HG03354 (cell line): ENCODE measurements around the gene SFTPA1.
"Not testable (repeated sequence)": the region's sequence is repeated elsewhere in the genome, so short reads cannot be mapped to it uniquely, and the experiment has no call there.

ENCODE experiments used
- ATAC-seq: cut with Tn5 transposase; IDR thresholded peaks from one replicate; pipeline ENCODE4 v1.9.1; 2021; ENCODE audit warnings: mild to moderate bottlenecking; ENCODE audit not compliant: unreplicated experiment, poor library complexity, severe bottlenecking

The SFTPA1 gene

DNA sequence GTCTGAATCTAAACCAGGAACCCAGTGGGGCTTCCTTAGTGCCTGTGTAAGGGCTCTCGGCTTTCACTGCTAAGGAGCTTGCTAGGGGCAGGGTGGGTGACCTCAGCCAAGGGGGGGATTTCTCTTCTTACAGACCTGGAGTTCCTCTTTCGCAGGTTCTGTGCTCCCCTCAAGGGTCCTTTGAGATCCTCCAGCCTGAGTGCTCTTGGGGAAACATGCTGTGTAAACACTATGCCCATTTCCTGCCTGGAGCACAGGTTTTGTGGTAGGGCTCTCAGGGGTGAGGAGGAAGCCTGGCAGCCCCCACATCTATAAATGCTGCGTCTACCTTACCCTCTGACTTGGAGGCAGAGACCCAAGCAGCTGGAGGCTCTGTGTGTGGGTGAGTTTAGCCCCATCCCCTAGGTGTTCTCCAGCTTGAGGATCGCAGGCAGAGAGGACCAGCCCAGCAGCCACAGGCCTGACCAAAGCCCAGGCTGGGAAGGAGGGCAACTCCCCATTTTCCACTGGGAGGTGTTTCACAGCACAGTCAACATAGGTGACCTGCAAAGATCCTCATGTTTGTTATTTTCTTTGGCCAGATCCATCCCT, at the start of gene SFTPA1:
SFTPA1 (plus strand) TSS at position 339 of the 591 bp plus-strand sequence. CDS start 887 bp downstream, outside the sequence.
- no peak for ATAC-seq

DNA sequence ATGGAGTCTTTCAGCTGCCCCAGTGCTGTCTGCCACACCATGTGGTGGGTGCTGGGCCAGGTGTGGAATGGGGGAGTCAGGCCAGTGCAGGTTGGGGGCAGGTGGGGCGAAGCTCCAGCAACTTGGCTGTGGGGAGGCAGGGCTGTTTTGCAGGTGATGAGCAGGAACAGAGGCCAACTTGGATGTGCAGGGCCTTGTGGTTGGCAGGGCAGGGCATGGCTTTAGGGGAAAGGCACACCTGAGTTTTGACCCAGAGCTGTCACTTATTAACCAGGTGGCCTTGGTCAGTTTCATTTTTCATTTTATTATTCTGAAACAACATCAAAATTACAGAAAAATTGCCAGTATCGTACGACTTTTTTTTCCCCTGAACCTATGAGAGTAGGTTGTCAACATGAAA, 49.5 kb upstream of the SFTPA1 start:
- ATAC-seq = peak; percentile 37

DNA sequence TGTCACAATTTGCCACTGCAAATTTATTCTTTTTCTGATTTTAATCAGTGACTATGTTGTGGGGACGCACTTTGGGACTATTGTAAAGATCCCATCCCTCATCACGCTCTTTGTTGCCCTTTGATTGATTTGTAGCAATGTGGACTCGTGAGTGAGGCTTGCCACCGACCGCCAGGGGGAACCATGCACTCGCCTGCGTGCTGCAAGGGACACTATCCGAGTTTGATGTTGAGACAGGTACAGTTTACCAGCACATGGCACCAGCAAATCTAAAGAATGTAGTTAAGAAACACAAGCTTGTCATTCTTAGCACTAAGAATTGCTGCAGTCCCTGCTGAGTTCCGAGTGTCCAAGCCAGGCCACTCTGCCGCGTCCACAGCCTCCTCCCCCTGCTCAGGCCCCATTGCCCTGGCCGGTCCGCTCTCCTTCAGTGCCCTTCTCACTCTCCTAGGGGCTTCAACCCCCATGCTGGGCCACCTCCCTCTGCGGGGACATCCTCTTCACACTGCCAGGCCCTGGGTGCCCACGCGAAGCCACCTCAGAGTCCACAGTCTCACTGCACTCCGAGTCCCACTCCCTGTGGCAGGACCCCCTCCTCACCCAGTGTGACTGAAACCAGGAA, 48.5 kb upstream of the SFTPA1 start:
- ATAC-seq = peak; percentile 86

DNA sequence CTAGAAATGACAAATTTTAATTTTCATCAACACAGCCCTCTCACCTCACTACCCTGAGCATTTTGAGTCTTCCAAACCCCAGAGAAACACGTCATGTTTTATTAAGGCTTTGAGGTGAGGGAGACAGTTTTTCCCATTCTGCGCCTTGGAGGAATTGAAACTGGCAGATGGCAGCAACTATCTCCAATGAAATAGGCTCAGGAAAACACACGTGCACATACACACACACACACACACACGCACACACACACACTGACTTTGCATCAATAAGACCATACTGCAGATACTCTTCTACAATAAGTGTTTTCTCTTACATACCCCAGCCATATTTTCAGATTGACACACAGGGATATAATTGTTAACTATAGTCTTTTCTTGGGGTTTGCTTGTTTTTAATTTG, 47.3 kb upstream of the SFTPA1 start:
- no peak for ATAC-seq

DNA sequence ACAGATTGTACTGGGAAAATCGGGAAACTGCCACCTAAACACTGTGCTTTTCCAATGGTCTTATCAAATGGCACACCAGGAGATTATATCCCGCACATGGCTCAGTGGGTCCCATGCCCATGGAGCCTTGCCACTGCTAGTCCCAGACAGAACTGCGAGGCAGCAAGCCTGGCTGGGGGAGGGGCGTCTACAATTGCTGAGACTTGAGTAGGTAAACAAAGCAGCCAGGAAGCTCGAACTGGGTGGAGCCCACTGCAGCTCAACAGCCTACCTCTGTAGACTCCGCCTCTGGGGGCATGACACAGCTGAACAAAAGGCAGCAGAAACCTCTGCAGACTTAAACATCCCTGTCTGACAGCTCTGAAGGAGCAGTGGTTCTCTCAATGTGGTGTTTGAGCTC, 40.1 kb upstream of the SFTPA1 start:
- not testable (repeated sequence) for ATAC-seq

DNA sequence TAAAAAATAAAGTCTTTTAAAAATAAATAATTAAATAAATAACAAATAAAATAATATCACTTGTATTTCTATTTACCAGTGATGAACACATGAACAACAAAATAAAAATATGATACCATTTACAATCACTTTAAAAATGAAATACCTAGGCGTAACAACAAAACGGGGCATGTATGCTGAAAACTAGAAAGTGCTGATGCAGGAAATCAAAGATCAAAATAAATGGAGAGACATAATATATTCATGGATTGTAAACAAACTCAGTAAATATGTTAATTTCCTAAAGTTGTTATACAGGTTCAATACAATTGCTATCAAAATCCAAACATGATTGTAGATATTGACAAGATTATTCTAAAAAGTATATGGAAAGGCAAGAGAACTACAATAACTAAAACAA, 31.4 kb upstream of the SFTPA1 start:
- ATAC-seq = no peak

DNA sequence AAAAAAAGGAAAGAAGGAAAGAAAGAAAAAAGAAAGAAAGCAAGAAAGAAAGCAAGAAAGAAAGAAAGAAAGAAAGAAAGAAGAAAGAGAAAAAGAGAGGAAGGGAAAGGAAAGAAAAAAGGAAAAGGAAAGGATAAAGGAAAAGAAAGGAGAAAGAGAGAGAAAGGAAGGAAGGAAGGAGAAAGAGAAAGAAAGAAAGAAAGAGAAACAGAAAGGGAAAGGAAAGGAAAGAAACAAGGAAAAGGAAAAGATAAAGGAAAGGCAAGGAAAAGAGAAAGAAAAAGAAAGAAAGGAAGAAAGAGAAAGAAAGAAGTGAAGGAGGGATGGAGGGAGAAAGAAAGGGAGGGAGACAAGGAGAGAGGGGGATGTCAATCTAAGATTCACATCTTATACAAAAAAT, 29.7 kb upstream of the SFTPA1 start:
- no peak for ATAC-seq

DNA sequence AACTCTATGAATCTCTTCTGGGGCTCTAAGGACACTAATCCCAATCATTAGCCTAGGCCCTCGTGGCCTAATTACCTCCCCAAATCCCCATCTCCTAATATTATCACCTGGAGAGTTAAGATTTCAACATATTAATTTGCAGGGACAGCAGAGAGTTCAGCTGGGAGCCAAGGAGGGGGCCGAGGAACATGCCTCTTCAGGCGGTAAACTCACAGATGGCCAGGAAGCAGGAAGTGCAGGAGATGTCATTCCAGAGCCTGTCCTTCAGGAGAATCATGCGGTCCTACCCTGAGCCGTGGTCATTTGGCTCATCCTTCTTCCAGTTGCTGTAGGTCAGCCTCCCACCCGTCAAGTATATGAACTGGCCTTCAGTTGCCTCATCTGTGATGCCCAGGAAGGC, 28.6 kb upstream of the SFTPA1 start:
- no peak for ATAC-seq

DNA sequence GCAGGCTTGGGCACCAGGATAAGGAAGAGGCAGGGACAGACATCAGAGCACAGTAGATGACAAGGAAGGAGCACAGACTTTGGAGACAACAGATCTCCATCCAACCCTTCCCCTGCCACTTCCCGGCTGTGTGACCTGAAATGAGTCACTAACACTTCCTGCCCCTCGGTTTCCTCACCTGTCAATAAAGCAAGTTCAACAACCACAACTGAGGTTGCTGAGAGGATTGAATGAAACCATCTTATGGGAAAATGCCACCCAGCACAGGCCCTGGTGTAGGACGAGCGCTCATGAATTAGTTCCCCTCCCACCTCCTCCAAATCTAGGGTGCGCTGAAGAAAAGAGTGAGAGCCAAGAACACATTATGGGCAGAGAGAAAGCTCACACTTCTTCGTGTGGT, 27.8 kb upstream of the SFTPA1 start:
- not testable (repeated sequence) for ATAC-seq

DNA sequence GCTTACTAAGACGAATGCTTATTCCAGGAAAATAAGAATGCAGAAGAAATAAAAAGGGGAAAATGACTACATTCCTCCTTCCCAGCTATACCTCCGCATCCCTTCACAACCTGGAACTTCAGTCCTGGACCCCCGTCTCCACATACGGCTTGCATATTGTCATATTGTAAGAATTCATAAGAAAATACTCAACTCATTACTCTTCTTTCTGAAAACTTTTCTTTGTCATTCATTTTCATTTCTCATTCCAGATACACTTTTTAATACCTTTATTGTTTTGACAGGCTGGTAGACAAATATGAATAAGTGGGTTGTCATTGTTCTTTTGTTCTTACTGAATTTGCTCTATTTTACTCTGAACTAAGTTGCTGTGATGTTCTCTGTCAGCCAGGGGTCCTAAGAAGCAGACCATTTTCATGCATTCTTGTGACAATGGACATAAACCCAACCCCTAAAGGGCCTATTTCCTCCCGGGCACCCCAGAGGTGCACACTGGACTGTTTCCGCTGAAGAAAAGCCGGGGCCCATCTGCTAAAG, 27.2 kb upstream of the SFTPA1 start:
- no peak for ATAC-seq

DNA sequence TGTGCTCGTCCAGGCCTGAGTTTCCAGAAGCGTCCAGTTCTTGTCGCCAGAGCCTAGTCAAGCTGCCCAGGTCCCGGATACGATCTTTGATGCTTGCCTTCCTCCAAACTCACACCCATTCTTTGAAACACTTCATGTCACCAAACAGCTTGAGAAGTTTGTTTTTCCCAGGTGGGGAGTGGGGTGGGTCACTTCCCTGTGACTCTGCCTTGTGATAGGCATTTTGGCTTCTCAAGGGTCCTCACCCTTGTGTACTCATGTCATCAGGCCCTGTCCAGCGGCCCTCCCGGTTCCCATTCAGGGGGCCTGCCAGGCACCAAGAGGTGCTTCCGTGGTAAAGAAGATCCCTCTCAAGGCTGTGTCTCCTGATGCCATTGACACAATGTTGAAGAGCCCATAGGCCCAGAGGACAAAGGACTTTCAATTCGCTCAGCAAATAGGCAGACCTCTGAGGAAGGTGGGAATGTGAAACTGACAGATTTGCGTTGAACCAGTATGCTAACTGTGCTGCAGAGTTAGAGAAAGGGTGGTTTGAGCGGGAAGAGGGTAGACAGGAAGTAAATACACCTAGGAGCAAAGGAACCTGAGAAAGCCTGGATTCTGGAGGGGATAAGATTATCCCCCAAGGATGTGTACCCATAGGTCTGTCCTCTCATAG, 24.7 kb upstream of the SFTPA1 start:
- no peak for ATAC-seq

DNA sequence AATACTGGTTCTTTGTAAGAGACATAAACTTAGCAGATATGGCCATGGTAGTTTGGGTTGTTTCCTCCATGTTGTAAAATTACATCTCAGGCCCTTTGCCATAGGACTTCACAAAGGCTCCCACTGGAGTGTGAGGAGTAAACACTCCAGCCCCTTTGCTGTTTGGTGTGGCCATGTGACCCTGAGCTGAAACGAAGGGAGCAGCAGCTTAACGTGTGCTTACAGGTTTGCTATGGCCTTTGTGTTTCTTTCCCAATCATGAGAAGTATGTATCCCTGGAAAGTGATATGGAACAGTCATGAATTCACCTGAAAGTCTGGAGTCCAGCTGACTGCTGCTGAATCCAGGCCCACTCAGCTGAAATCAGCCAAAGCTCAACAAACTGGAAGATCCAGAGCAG, 23.8 kb upstream of the SFTPA1 start:
- no peak for ATAC-seq

DNA sequence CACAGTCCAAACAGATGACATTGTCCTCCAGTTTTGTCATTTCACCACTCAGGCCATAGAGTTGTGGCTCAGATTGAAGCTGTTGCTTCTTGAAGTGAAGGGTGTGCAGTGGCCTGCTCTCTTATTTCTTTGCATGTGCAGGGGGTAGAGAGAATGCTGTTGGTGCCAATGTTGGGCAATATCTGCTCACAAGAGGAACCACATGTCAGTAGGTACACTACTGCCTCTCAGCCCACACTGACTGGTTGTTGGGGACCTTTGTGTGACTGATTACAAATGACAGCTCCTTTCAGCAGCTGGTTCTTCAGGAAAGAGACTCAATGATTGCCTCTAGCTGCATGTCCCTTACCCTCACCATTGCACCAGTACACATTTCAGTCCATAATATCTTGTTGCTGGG, 21.9 kb upstream of the SFTPA1 start:
- ATAC-seq = no peak

DNA sequence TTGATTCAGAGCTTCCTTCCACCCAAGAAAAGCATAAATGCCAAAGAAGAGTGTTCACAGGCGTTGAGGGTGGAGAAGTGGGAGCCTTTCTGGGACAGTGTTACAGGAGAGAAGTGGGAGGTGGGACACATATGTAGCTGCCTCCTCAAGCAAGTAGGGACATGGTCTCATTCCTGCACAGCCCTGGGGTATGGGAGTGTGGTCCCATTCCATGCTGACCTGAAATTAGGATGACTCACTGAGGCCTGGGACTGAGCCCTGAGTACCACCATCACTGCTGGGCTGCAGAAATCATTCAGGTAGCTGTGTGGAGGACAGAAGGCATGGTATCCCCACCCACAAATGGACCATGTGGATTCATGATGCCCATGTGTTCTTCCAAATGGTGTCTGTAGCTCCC, 17.4 kb upstream of the SFTPA1 start:
- ATAC-seq = no peak

DNA sequence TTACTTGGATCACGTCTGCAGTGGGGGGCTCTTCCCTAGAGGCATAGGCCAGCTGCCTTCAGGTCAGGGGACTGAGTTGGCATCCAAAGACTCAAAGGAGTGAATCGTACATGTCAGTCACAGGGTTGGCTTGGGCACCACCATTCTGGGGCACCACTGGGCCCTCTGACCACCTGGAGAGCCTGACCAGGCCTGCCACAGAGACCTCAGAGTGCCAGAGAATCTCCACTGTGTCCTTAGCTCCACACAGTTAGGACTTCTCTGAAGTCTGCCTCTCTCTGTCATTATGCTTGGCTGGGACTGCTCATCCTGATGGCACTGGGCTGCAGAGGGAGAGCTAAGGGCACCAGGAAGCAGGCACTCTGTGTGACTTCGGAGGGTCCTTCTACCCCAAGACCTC, 16.2 kb upstream of the SFTPA1 start:
- not testable (repeated sequence) for ATAC-seq

DNA sequence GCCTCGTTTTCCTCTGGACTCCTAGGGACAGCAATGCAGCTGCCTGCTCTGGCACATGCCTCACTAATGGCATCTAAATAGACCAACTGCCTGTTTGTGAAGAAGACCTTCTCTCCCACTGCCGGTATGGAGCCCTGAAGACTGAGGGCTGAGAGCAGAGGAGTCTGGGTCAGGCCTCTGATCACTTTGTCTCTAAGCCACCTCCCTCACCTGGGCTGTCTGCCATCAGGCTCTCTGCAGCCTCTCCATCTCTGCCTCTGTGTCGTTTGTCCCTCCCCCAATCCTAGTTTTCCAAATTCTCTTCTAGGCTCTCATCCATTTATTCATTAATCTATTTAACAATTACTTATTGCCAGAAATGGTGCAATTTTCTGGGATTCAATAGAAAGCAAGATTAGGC, 15.2 kb upstream of the SFTPA1 start:
- no peak for ATAC-seq

DNA sequence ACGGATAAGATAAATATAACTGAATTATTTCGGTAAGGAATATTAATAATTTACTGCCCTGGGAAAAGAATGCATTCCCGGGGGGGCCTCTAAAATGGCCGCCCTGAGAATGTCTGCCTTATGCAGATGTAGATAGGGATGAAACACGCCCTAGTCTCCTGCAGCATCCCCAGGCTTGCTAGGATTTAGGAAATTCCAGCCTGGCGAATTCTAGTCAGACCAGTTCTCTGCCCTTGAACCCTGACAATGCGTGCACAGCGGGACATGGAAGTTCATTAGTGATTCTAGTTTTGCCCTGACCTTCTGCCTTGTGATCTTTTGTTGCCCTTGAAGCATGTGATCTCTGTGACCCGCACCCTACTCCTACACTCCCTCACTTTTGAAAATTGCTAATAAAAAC, 11.1 kb upstream of the SFTPA1 start:
- ATAC-seq = not testable (repeated sequence)

DNA sequence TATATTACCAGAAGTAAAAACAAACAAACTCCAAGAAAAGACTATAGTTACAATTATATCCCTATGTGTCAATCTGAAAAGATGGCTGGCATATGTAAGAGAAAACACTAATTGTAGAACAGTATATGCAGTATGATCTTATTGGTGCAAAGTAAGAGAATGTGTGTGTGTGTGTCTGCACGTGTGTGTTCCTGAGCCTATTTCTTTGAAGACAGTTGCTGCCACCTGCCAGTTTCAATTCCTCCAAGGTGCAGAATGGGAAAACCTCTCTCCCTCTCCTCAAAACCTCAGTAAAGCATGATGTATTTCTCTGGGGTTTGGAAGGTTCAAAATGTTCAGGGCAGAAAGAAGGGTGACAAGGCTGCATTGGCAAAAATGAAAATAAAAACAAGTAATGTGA, 8.8 kb upstream of the SFTPA1 start:
- no peak for ATAC-seq

DNA sequence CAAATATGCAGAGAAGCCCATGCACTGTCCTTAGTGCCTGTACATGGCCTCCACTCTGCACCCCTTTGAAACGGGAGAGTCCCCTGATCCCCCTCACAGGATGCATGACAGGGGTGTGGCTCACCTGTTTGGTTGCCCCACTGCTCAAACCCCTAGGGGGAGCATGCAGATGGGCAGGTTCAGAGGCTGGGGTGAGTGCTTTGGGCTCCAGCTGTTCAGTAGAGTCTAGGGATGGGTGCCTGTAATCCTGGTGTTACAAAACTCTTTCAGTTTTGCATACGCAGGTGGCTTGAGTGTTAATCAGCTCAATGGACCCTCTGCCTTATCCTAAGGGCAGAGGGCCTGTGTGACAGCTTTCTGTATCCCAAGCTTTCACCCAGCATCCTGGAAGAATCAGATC, 7.8 kb upstream of the SFTPA1 start:
- no peak for ATAC-seq

DNA sequence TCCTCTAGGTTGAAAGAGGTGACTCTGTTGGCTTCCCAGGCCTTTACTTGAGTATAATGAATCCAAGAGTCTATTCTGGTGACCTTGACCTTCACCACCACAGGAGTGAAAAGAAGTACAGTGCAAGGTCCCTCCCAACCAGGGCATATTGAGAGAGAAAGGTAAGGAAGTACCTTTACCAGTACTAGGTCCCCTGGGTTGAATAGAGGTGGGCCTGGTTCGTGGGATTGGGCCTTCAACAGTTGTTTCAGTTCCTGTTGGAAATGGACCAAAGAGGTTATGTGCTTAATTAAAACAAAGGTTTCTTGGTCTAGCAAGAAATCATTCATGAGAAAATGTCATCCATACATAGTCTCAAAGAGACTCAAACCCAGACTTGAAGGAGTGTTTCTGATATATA, 6.4 kb upstream of the SFTPA1 start:
- no peak for ATAC-seq

DNA sequence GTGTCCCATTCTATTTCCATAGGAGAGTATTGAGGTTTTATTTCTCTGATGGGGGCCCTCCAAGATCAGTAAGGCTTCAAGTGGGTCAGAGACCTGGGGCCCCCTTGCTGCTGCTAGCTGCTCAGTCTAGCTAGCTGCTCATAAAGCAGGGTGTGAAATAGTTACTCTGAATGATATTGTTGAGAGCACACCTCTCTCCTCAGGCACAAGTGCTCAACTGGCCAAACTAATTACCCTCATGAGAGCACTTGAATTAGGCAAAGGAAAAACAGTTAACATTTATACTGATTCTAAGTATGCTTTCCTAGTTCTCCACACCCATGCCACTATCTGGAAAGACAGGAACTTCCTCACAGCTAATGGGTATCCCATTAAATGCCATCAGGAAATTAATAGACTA, 5.4 kb upstream of the SFTPA1 start:
- no peak for ATAC-seq
